ENCODE results near the gene COPZ1. TPM values are rescaled to one million over a fixed set of nuclear protein-coding genes. Genes with fewer than 3 reads are reported as not detected.

COPZ1 gene
- total and polyA plus RNA-seq, 4 experiments from 2014 or later: 81.6 to 200 (median 121) TPM

DNA sequence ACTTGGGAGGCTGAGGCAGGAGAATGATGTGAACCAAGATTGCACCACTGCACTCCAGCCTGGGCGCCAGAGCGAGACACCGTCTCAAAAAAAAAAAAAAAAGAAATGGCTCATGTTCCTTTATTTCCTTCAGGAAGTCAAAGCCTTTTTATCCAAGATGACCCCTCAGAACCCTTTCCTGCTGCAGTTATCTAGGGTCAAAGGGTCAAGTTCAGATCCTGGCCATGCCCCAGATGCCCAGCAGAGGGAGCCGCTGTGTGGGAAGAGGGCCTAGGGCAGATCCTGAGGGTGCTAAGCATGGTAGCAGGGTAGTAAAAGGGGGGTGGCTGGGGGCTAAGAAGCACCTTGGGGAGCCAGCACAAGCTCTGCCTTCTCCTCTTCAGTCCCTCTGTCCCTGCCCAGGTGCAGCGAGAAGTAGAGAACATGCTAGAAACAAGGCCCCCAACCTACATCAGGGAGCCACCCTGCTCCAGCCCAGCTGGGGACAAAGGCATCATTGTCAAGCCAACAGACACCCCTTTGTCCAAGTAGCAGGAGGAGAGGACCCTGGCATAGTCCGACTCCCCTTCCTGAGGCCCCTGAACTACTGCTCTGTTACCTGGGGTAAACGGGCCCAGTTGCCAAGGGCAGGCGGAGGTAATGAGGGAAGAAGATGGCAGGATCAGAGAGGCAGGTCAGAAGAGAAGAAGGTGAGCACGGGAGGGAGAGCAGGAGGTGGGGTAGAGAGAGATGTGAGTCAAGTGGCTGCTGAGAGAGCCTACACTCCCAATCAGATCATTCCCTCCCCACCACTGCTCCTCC is 30.6 kb upstream of the COPZ1 start:
- no peaks in the 10 kb centered on the region for H3K36me3 ChIP-seq (ENCODE audit: insufficient read depth, low read length)
- H3K27me3 ChIP-seq (ENCODE audit: insufficient read depth, low read length): no peaks in the 10 kb centered on the region
- no peaks in the 10 kb centered on the region for H3K9me3 ChIP-seq (ENCODE audit: control insufficient read depth in 1 of 2, low read length in 2 of 2)
- no peak overlapping the region for H3K27ac ChIP-seq (ENCODE audit: low read depth, low read length)
- Mint-ChIP-seq H3K4me1 (peaks cover 4 to 8% (median 6%) of the 10 kb centered on the region in 4 donors), H3K27me3 (peaks cover 2 to 10% of the 10 kb centered on the region in 2 donors), H3K36me3 (no peaks in the 10 kb centered on the region), H3K4me3 (no peak overlapping the region), H3K9me3 (peaks cover 0 to 2% (median 0%) of the 10 kb centered on the region in 8 donors), H3K27ac (no peak overlapping the region)
- H3K4me3 ChIP-seq (ENCODE audit: low read length in 2 of 2): no peak overlapping the region
- ChIA-PET POLR2A (ENCODE audit: partially characterized antibody) (interaction anchor here (1.4 to 6.4 kb wide), 4 partner anchors 14 to 74 kb away, joined by 4 to 61 read pairs (median 10); partner anchors contain the start of genes CBX5 and HNRNPA1), CTCF (ENCODE audit: partially characterized antibody) (interaction anchor here (0.7 to 8.3 kb wide), 29 partner anchors 9 to 241 kb away, joined by 3 to 110 read pairs (median 6); partner anchors contain the start of genes CBX5, COPZ1 and HNRNPA1)
- intact Hi-C loops (cut with micrococcal nuclease): loop anchor here (1.0 to 5.0 kb wide), 3 partner anchors 37 to 74 kb away; no protein-coding TSS in a partner anchor
- peak; percentile 40 to 50 (median 45) for DNase-seq
- peaks cover 7% of the 10 kb centered on the region for H3K4me1 ChIP-seq (ENCODE audit: insufficient read depth, low read length)

DNA sequence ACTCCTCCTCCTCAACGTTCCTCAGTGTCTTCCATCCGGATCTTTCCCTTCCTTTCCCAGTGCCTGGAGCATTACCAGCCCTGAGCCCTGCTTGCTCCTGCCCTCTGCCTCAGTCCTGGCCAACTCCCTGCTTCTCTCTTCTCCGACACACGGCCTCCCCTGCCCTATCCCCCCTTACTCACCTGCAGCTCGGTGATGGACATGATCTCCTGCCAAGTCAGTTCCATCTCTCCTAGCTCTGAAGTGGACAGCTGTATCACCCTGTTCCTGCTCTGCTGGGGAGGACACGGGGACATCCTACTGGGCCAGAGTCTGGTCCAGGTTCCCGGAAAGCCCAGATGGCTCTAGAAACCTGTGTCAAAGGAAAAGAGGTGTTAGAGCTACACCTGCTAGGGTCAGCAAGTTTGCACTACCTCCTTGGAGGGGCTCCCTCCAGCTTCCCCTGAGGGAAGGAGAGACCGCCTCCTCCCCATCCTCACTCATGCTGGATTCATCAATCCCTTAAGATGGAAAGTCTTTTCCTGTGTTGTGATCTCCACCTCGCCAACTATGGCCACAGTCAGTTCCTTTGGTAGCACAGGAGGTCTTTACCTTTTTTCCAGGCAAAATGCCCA is 29.9 kb upstream of the COPZ1 start:
- H3K4me1 Mint-ChIP-seq: peaks cover 4 to 12% (median 8%) of the 10 kb centered on the region in 4 donors
- no peak overlapping the region for H3K27ac Mint-ChIP-seq
- Histone ChIP-seq H3K36me3 (ENCODE audit: insufficient read depth, low read length) (no peaks in the 10 kb centered on the region), H3K9me3 (ENCODE audit: control insufficient read depth in 1 of 2, low read length in 2 of 2) (no peaks in the 10 kb centered on the region), H3K4me3 (ENCODE audit: low read length in 2 of 2) (no peak overlapping the region), H3K4me1 (ENCODE audit: insufficient read depth, low read length) (peaks cover 7% of the 10 kb centered on the region), H3K27me3 (ENCODE audit: insufficient read depth, low read length) (peaks cover under 1% of the 10 kb centered on the region), H3K27ac (ENCODE audit: low read depth, low read length) (no peak overlapping the region)
- POLR2A ChIA-PET (ENCODE audit: partially characterized antibody): interaction anchor here (0.5 to 2.3 kb wide), 3 partner anchors 64 to 85 kb away, joined by 3 to 14 read pairs (median 5); no protein-coding TSS in a partner anchor
- no peak for DNase-seq
- H3K9me3 Mint-ChIP-seq: peaks cover 0 to 2% (median 0%) of the 10 kb centered on the region in 8 donors
- CTCF ChIA-PET (ENCODE audit: partially characterized antibody): interaction anchor here (1.0 to 8.3 kb wide), 15 partner anchors 10 to 104 kb away, joined by 3 to 110 read pairs (median 18); partner anchors contain the start of genes CBX5, COPZ1 and HNRNPA1
- H3K4me3 Mint-ChIP-seq: no peak overlapping the region
- H3K27me3 Mint-ChIP-seq: peaks cover 6 to 17% of the 10 kb centered on the region in 2 donors
- intact Hi-C loops (cut with micrococcal nuclease): loop anchor here (1.0 to 5.0 kb wide), 3 partner anchors 38 to 73 kb away; no protein-coding TSS in a partner anchor
- H3K36me3 Mint-ChIP-seq: no peaks in the 10 kb centered on the region

DNA sequence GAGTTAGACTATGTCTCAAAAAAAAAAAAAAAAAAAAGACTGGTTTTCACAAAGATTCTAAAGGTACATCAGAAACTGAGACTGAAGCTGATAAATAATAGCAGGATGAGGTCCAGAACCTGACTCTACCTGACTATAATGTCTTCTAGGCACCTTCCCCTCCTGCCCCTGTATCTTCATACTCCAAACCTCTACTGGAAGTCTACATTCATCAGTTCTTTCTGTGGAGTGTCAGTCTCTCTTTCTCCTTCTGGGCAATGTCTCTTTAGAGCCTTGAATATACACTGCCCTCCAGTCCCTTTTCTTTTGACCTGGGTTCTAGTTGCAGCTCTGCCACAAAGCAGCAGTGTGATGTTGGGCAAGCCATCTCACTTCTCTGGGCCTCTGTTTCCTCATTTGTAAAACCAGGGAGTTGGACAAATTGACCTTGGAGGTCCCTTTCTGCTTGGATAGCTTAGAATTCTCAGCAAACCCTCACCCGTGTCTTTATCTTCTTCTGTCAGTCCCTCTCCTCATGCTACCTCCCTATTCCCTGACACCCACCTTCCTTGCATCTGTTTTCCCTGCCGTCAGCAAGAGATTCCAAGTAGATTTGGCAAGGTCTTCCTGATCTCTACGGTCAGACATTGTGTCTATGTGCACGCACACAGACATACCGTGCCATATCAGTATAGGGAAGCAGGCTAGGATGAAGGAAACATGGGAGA is 28.4 kb upstream of the COPZ1 start:
- H3K4me1 Mint-ChIP-seq: peaks cover 7 to 22% (median 16%) of the 10 kb centered on the region in 4 donors
- POLR2A ChIA-PET (ENCODE audit: partially characterized antibody): interaction anchor here (0.7 to 0.8 kb wide), 2 partner anchors 10 to 63 kb away, joined by 4 to 5 read pairs; no protein-coding TSS in a partner anchor
- H3K36me3 Mint-ChIP-seq: no peaks in the 10 kb centered on the region
- peaks cover 15 to 26% of the 10 kb centered on the region in 2 donors for H3K27me3 Mint-ChIP-seq
- no peak overlapping the region for H3K4me3 Mint-ChIP-seq
- H3K9me3 Mint-ChIP-seq: peaks cover 0 to 2% (median 0%) of the 10 kb centered on the region in 8 donors
- Histone ChIP-seq H3K36me3 (ENCODE audit: insufficient read depth, low read length) (no peaks in the 10 kb centered on the region), H3K27ac (ENCODE audit: low read depth, low read length) (no peak overlapping the region), H3K27me3 (ENCODE audit: insufficient read depth, low read length) (peaks cover 15% of the 10 kb centered on the region), H3K4me1 (ENCODE audit: insufficient read depth, low read length) (peaks cover 18% of the 10 kb centered on the region), H3K9me3 (ENCODE audit: control insufficient read depth in 1 of 2, low read length in 2 of 2) (no peaks in the 10 kb centered on the region), H3K4me3 (ENCODE audit: low read length in 2 of 2) (no peak overlapping the region)
- DNase-seq: no peak
- H3K27ac Mint-ChIP-seq: peak overlapping the region in 2 of 7 donors; percentile 16 to 36
- CTCF ChIA-PET (ENCODE audit: partially characterized antibody): interaction anchor here (0.6 to 8.3 kb wide), 13 partner anchors 11 to 1937 kb away, joined by 3 to 110 read pairs (median 4); partner anchors contain the start of genes CBX5 and HNRNPA1
- intact Hi-C loops (cut with micrococcal nuclease): no loop called here

DNA sequence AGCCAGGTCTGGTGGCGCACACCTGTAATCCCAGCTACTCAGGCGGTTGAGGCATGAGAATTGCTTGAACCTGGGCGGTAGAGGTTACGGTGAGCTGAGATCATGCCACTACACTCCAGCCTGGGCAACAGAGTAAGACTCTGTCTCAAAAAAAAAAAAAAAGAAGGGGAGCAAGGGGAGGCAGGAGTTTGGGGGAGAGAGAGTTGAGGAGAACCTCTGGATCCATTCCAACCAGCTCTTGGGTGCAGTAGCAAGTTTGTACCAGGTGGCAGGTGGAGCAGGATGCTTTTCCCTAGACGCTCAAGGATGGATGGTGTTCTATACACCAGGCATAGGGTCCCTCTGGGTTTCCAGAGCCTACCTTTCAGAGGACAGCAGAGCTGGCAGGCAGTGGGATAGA is 26.0 kb upstream of the COPZ1 start:
- Histone ChIP-seq H3K27me3 (ENCODE audit: insufficient read depth, low read length) (peaks cover 19% of the 10 kb centered on the region), H3K4me1 (ENCODE audit: insufficient read depth, low read length) (peaks cover 20% of the 10 kb centered on the region), H3K9me3 (ENCODE audit: control insufficient read depth in 1 of 2, low read length in 2 of 2) (no peaks in the 10 kb centered on the region), H3K4me3 (ENCODE audit: low read length in 2 of 2) (no peak overlapping the region), H3K36me3 (ENCODE audit: insufficient read depth, low read length) (no peaks in the 10 kb centered on the region), H3K27ac (ENCODE audit: low read depth, low read length) (no peak overlapping the region)
- peaks cover 7 to 35% (median 18%) of the 10 kb centered on the region in 4 donors for H3K4me1 Mint-ChIP-seq
- intact Hi-C loops (cut with micrococcal nuclease): no loop called here
- DNase-seq: no peak
- peaks cover 19 to 42% of the 10 kb centered on the region in 2 donors for H3K27me3 Mint-ChIP-seq
- no peaks in the 10 kb centered on the region for H3K36me3 Mint-ChIP-seq
- no peaks in the 10 kb centered on the region for H3K9me3 Mint-ChIP-seq
- ChIA-PET CTCF (ENCODE audit: partially characterized antibody) (interaction anchor here (0.6 to 1.9 kb wide), 9 partner anchors 9 to 80 kb away, joined by 3 to 8 read pairs (median 5); partner anchors contain the start of gene COPZ1), POLR2A (ENCODE audit: partially characterized antibody) (interaction anchor here (1.1 to 4.5 kb wide), 3 partner anchors 10 to 26 kb away, joined by 5 to 16 read pairs (median 12); partner anchors contain the start of genes CBX5, COPZ1 and HNRNPA1)
- peak overlapping the region in 1 of 8 donors; percentile 32 for H3K4me3 Mint-ChIP-seq
- no peak overlapping the region for H3K27ac Mint-ChIP-seq

DNA sequence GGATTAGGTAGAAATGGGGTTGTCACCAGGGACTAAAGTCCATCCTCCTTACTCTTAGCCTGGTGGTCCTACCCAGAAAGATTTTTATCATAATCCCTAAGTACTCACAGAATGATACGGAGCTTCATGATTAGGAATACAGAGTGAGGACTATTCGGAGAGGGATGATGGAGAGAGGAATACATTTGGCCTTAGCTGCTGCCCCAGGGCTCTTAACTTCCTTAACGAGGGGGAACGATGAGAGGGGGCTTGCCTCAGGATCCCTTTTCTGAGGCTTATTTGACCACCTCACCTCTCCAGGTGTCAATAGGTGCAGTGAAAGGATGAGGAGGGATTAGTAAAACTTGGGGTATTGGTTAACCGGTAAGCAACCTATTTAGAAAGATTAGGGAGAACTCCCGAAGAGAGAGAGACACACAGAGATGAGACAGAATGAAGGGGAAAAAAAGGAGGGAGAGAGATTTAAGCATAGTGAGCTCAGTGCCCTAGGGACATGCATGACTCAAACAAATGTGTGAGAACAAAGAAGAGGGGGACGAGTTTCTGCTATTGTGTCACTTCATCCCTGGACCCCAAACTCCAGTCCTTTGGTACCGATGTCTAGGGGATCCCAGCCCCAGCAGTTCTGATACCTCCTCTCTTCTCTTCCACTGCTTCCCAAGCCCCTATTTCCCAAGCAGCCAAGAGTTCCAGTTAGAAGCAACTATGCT is 25.3 kb upstream of the COPZ1 start:
- Histone ChIP-seq H3K9me3 (ENCODE audit: control insufficient read depth in 1 of 2, low read length in 2 of 2) (no peaks in the 10 kb centered on the region), H3K4me3 (ENCODE audit: low read length in 2 of 2) (no peak overlapping the region), H3K27ac (ENCODE audit: low read depth, low read length) (no peak overlapping the region), H3K4me1 (ENCODE audit: insufficient read depth, low read length) (peaks cover 27% of the 10 kb centered on the region), H3K27me3 (ENCODE audit: insufficient read depth, low read length) (peaks cover 19% of the 10 kb centered on the region), H3K36me3 (ENCODE audit: insufficient read depth, low read length) (no peaks in the 10 kb centered on the region)
- no peak overlapping the region for H3K27ac Mint-ChIP-seq
- CTCF ChIA-PET (ENCODE audit: partially characterized antibody): interaction anchor here (0.6 to 1.9 kb wide), 10 partner anchors 10 to 79 kb away, joined by 3 to 8 read pairs (median 4); partner anchors contain the start of gene COPZ1
- peaks cover 20 to 45% of the 10 kb centered on the region in 2 donors for H3K27me3 Mint-ChIP-seq
- H3K9me3 Mint-ChIP-seq: no peaks in the 10 kb centered on the region
- intact Hi-C loops (cut with micrococcal nuclease): no loop called here
- no peaks in the 10 kb centered on the region for H3K36me3 Mint-ChIP-seq
- POLR2A ChIA-PET (ENCODE audit: partially characterized antibody): interaction anchor here (1.1 to 4.5 kb wide), 4 partner anchors 8 to 25 kb away, joined by 5 to 16 read pairs (median 8); partner anchors contain the start of genes CBX5, COPZ1 and HNRNPA1
- H3K4me3 Mint-ChIP-seq: peak overlapping the region in 3 of 8 donors; percentile 26 to 37 (median 27)
- H3K4me1 Mint-ChIP-seq: peaks cover 9 to 39% (median 23%) of the 10 kb centered on the region in 4 donors
- no peak for DNase-seq

DNA sequence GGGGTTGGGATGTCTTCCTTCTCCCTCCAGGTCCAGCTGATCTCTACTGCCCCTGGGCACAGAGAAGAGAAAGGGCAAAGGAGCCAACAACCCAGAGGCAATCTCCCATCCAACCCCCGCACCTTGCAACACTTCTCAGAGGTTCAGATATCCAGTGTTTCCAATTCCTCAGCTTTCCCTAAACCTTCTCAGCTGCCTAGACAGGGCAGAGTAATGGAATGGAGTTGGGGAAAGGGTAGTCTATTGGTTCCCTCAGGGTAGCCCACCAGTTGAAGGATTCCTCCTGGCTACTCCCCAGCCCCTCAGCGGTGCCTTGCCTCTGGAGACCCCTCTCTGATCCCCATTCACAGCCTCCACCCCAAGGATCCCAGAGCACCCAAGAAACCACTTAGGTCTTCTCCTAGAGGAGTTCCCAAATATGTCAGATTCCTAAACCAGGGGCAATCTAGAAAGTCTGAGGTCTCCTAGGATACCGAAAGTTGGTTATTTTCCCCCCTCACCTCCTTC is 24.7 kb upstream of the COPZ1 start:
- Mint-ChIP-seq H3K27ac (no peak overlapping the region), H3K4me3 (peak overlapping the region in 5 of 8 donors; percentile 41 to 69 (median 48)), H3K4me1 (peaks cover 9 to 39% (median 22%) of the 10 kb centered on the region in 4 donors), H3K9me3 (no peaks in the 10 kb centered on the region), H3K36me3 (no peaks in the 10 kb centered on the region), H3K27me3 (peaks cover 24 to 45% of the 10 kb centered on the region in 2 donors)
- Histone ChIP-seq H3K4me1 (ENCODE audit: insufficient read depth, low read length) (peaks cover 27% of the 10 kb centered on the region), H3K36me3 (ENCODE audit: insufficient read depth, low read length) (no peaks in the 10 kb centered on the region), H3K27ac (ENCODE audit: low read depth, low read length) (no peak overlapping the region), H3K4me3 (ENCODE audit: low read length in 2 of 2) (no peak overlapping the region), H3K27me3 (ENCODE audit: insufficient read depth, low read length) (peaks cover 19% of the 10 kb centered on the region), H3K9me3 (ENCODE audit: control insufficient read depth in 1 of 2, low read length in 2 of 2) (no peaks in the 10 kb centered on the region)
- ChIA-PET POLR2A (ENCODE audit: partially characterized antibody) (interaction anchor here (1.6 to 4.5 kb wide), 3 partner anchors 9 to 25 kb away, joined by 5 to 16 read pairs (median 12); partner anchors contain the start of genes CBX5, COPZ1 and HNRNPA1), CTCF (ENCODE audit: partially characterized antibody) (interaction anchor here (0.9 to 2.2 kb wide), 7 partner anchors 10 to 79 kb away, joined by 3 to 8 read pairs (median 4); partner anchors contain the start of gene COPZ1)
- no peak for DNase-seq
- intact Hi-C loops (cut with micrococcal nuclease): no loop called here

All from CD4-positive, alpha-beta memory T cell (primary cell).